HepG2 (cell line): ENCODE data around the gene DYTN. TPM values are rescaled to one million over a fixed set of nuclear protein-coding genes. Genes with fewer than 3 reads are reported as not detected.

ENCODE experiments used
- AGO1 ChIP-seq: fragments of 200-400 bp; formaldehyde crosslinking; IDR thresholded peaks from 2 replicates; pipeline ENCODE4 v1.6.1; 2017; ENCODE audit warnings: mild to moderate bottlenecking, low read depth, low read length, moderate library complexity; ENCODE audit not compliant: poor library complexity, severe bottlenecking
- ARID4A ChIP-seq: sonication (generic); formaldehyde crosslinking; IDR thresholded peaks from 2 replicates; pipeline ENCODE4 v1.5.0; 2020; ENCODE audit warnings: mild to moderate bottlenecking, missing genetic modification reagents, borderline replicate concordance
- ATM ChIP-seq: fragments of 450-650 bp; IDR thresholded peaks from 2 replicates; pipeline ENCODE4 v1.7.1; 2017; ENCODE audit warnings: mild to moderate bottlenecking, borderline replicate concordance
- CBX1 ChIP-seq: IDR thresholded peaks from one replicate; pipeline ENCODE4 v1.6.1; 2016; ENCODE audit warnings: antibody characterized with exemption, low read depth
- CEBPG ChIP-seq: IDR thresholded peaks from 2 replicates; pipeline ENCODE4 v1.6.1; 2016
- GZF1 ChIP-seq: sonication (generic); formaldehyde crosslinking; IDR thresholded peaks from 2 replicates; pipeline ENCODE4 v1.5.1; 2020; ENCODE audit warnings: mild to moderate bottlenecking, missing genetic modification reagents
- IRF2 ChIP-seq: IDR thresholded peaks from 2 replicates; pipeline ENCODE4 v1.6.1; 2018; ENCODE audit warnings: missing genetic modification reagents, missing compliant biosample characterization
- JUNB ChIP-seq: sonication (generic); formaldehyde crosslinking; IDR thresholded peaks from 2 replicates; pipeline ENCODE4 v1.8.0; 2022; ENCODE audit warnings: missing genetic modification reagents, mild to moderate bottlenecking, borderline replicate concordance
- JUND ChIP-seq: sonication (generic); formaldehyde crosslinking; IDR thresholded peaks from 2 replicates; pipeline ENCODE4 v1.8.0; 2022; ENCODE audit warnings: mild to moderate bottlenecking, missing genetic modification reagents
- MAFF ChIP-seq: IDR thresholded peaks from 2 replicates; pipeline ENCODE4 v1.6.1; 2011; ENCODE audit warnings: low read depth, low read length, improper control_type of control experiment
- POLR2AphosphoS5 ChIP-seq: IDR thresholded peaks from 2 replicates; pipeline ENCODE4 v1.6.1; 2012; ENCODE audit warnings: low read depth, low read length
- PREB ChIP-seq: sonication (generic); formaldehyde crosslinking; IDR thresholded peaks from 2 replicates; pipeline ENCODE4 v1.4.0; 2020; ENCODE audit warnings: missing genetic modification reagents
- PRMT3 ChIP-seq: sonication (generic); formaldehyde crosslinking; IDR thresholded peaks from 2 replicates; pipeline ENCODE4 v1.8.1; 2022; ENCODE audit warnings: low read depth, mild to moderate bottlenecking, moderate library complexity, missing genetic modification reagents, borderline replicate concordance
- TBL1XR1 ChIP-seq: fragments of 150-350 bp; IDR thresholded peaks from 2 replicates; pipeline ENCODE4 v1.6.1; 2014; ENCODE audit warnings: borderline replicate concordance, low read length; ENCODE audit not compliant: partially characterized antibody
- TFE3 ChIP-seq: IDR thresholded peaks from 2 replicates; pipeline ENCODE4 v1.6.1; 2016
- ZNF251 ChIP-seq: sonication (generic); formaldehyde crosslinking; IDR thresholded peaks from 2 replicates; pipeline ENCODE4 v1.9.0; 2021; ENCODE audit warnings: mild to moderate bottlenecking, missing genetic modification reagents
- ZNF274 ChIP-seq: sonication (generic); formaldehyde crosslinking; IDR thresholded peaks from 2 replicates; pipeline ENCODE4 v1.5.1; 2020; ENCODE audit warnings: mild to moderate bottlenecking, missing genetic modification reagents
- ZNF441 ChIP-seq: sonication (generic); formaldehyde crosslinking; IDR thresholded peaks from 2 replicates; pipeline ENCODE4 v1.7.0; 2021; ENCODE audit warnings: missing genetic modification reagents, borderline replicate concordance
- ZNF576 ChIP-seq: sonication (generic); formaldehyde crosslinking; IDR thresholded peaks from 2 replicates; pipeline ENCODE4 v1.4.0; 2020; ENCODE audit warnings: mild to moderate bottlenecking, missing genetic modification reagents
- ZNF710 ChIP-seq: sonication (generic); formaldehyde crosslinking; IDR thresholded peaks from 2 replicates; pipeline ENCODE4 v1.5.0; 2020; ENCODE audit warnings: mild to moderate bottlenecking, missing genetic modification reagents, borderline replicate concordance
- polyA plus RNA-seq, 8 experiments: library from polyadenylated mRNA; depleted of rRNA in 3 of 8; stranded (reverse) in 7 of 8; unstranded in 1 of 8; fragments of >200 nt; fragmentation: Illumina TruSeq in 4 of 8; extraction: Trizol in 4 of 8; gene quantifications; 2 replicates each; pipeline versions ENCODE4 v1.2.1 to v1.2.3, GENCODE V29; 2011 to 2016; ENCODE audit warnings: low read depth in 4 of 8, missing spikeins in 1 of 8, mixed read lengths in 1 of 8; ENCODE audit not compliant: insufficient read depth in 1 of 8
- total RNA-seq, 5 experiments: library from RNA; depleted of rRNA; stranded (reverse); fragments of >200 nt; fragmentation: Illumina TruSeq; extraction: Trizol; gene quantifications; 2 replicates each; pipeline ENCODE4 v1.2.3, GENCODE V29; 2016; ENCODE audit warnings: low read depth in 1 of 5

DYTN gene
- total and polyA plus RNA-seq, 2 of the 13 experiments (the other 11 are each of a cell fraction or from before 2014, with no cell fraction given), result not detected

- no peak for TF ChIP-seq JUND (CRISPR knock-in tag)
- 0 out of 2 replicates have a peak, but pooled peaks have one; percentile 33 for TF ChIP-seq CEBPG (CRISPR knock-in tag)
- TF ChIP-seq MAFF, result no peak
- no peak for TF ChIP-seq PRMT3 (CRISPR knock-in tag)
- TF ChIP-seq ZNF441, result 0 out of 2 replicates have a peak, but pooled peaks have one; percentile 43
- no peak for TF ChIP-seq JUNB (CRISPR knock-in tag)
- no peak for TF ChIP-seq AGO1
- no peak for TF ChIP-seq TBL1XR1
- TF ChIP-seq IRF2 (CRISPR knock-in tag), result peak; percentile 96
- TF ChIP-seq POLR2AphosphoS5, result peak; percentile 97
- peak; percentile 46; the same call in 1 of the 2 replicates for TF ChIP-seq PREB (CRISPR knock-in tag)
- TF ChIP-seq GZF1, result peak; percentile 90; the same call in 1 of the 2 replicates
- TF ChIP-seq ZNF576 (CRISPR knock-in tag), result no peak
- peak; percentile 81 for TF ChIP-seq CBX1
- peak; percentile 60; the same call in 1 of the 2 replicates for TF ChIP-seq ZNF274
- 0 out of 2 replicates have a peak, but pooled peaks have one; percentile 71 for TF ChIP-seq ZNF710 (CRISPR knock-in tag)
- TF ChIP-seq ATM, result peak; percentile 63; the same call in 1 of the 2 replicates
- peak; percentile 98; the same call in 1 of the 2 replicates for TF ChIP-seq ARID4A
- no peak for TF ChIP-seq ZNF251 (CRISPR knock-in tag)
- TF ChIP-seq TFE3 (CRISPR knock-in tag), result peak; percentile 55; the same call in 1 of the 2 replicates
Observed at GRCh38 chr2:206765242-206766056, 47.3 kb upstream of the DYTN start, which contains the start of the genes FASTKD2 and MDH1B (continued).
